Breast epithelium (tissue), 4 donors: Measurements from ENCODE around the gene BOK. TPM values are rescaled to one million over a fixed set of nuclear protein-coding genes. Genes with fewer than 3 reads are reported as not detected.

Experiments used
- DNase-seq, 2 donors: peaks; one replicate each; pipeline ENCODE4 v3.0.0-alpha.2; 2019; ENCODE audit warnings: low spot score in 2 of 2
- H3K27ac ChIP-seq, 2 donors: fragments of 200-600 bp; sonication (generic) in 1 of 2; one replicate each; pipeline ENCODE4 v1.5.1; 2016 to 2019; ENCODE audit warnings: mild to moderate bottlenecking in 1 of 2
- H3K27me3 ChIP-seq, 2 donors: fragments of 200-600 bp; sonication (generic) in 1 of 2; one replicate each; pipeline versions ENCODE4 v1.5.1 to v1.6.0; 2017 to 2019; ENCODE audit warnings: control low read depth in 1 of 2, mild to moderate bottlenecking in 1 of 2
- H3K36me3 ChIP-seq: fragments of 200-600 bp; one replicate; pipeline ENCODE4 v1.5.1; 2019
- H3K4me1 ChIP-seq, 2 donors: fragments of 200-600 bp; sonication (generic); one replicate each; pipeline ENCODE4 v1.5.1; 2016 to 2019; ENCODE audit warnings: control low read depth in 1 of 2
- H3K4me3 ChIP-seq, 3 donors: fragments of 200-600 bp; sonication (generic); 1 replicate in 2 of 3; 2 replicates in 1 of 3; pipeline ENCODE4 v1.5.1; 2016 to 2019; ENCODE audit warnings: mild to moderate bottlenecking in 3 of 3, moderate library complexity in 2 of 3
- H3K9me3 ChIP-seq, 2 donors: fragments of 200-600 bp; sonication (generic) in 1 of 2; one replicate each; pipeline ENCODE4 v1.5.1; 2016 to 2019; ENCODE audit warnings: control low read depth in 1 of 2
- POLR2A ChIP-seq: fragments of 450-650 bp; IDR thresholded peaks from one replicate; pipeline ENCODE4 v1.6.1; 2016; ENCODE audit warnings: antibody characterized with exemption, mild to moderate bottlenecking, moderate library complexity
- POLR2AphosphoS5 ChIP-seq, 3 donors: sonication (generic); formaldehyde crosslinking; IDR thresholded peaks; one replicate each; pipeline ENCODE4 v1.6.1; 2017; ENCODE audit warnings: antibody characterized with exemption in 3 of 3
- intact Hi-C: fragments of 100-400 bp; cut with DNase I; formaldehyde crosslinking; loops from one replicate; pipeline ENCODE4 v1.15.1; 2023; ENCODE audit warnings: low total_unique reads
- total RNA-seq, 3 donors: library from RNA; depleted of rRNA; stranded (reverse); fragments of >200 nt; gene quantifications; one replicate each; pipeline ENCODE4 v1.1.0, GENCODE V29; 2016
- TF ChIP-seq, protein P1 (sequence below), 3 donors: fragments of 450-650 bp; IDR thresholded peaks; one replicate each; pipeline ENCODE4 v1.5.1; 2016 to 2017; ENCODE audit warnings: antibody characterized with exemption in 3 of 3, mild to moderate bottlenecking in 3 of 3, moderate library complexity in 3 of 3

The BOK gene
- total RNA-seq, 3 donors from 2014 or later, result 32.2 to 77.6 (median 40.3) TPM

DNA sequence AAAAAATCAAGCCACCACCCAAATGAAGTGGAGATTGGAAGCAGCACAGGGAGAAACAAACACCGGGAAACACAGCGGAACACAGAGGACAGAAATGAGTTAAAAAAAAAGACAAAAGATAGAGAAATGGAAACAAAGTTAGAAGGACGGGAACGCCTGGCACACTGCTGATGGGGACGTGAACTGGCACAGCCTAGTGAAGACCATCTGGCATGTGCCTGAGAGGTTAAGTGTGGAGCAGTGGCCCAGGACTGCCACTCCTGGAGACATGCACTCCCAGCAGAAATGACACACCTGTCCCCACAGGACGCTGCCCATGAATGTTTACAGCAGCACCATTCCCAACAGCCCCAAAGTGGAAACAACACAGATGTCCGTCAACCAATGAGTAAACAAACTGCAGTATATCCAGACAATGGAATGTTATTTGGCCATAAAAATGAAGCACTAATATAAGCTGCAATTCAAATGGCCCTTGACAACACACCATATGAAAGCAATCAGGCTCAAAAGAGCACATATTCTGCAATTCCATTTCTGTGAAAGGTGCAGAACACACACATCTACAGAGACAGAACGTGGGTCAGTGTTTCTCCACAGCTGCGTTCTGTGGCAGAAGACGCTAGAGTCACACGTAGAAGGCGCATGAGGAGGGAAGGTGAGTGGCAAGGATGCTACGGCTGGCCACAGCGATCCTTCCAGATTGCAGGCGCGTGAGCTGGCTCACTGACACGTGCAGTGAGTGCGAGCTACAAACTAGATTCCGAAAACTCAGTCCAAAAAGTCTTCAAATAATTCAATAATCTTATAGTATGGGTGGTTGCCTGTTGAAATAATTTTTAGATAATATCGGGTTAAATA is 53.8 kb downstream of the BOK start:
- H3K4me1 ChIP-seq, result peaks cover 0 to 1% of the 10 kb centered on the region in 2 donors
- no peaks in the 10 kb centered on the region for H3K36me3 ChIP-seq
- H3K27ac ChIP-seq, result peak overlapping the region in 1 of 2 donors; percentile 25
- DNase-seq, result no peak
- intact Hi-C loops, result no loop called here
- no peaks in the 10 kb centered on the region for H3K9me3 ChIP-seq
- H3K27me3 ChIP-seq, result no peaks in the 10 kb centered on the region
- TF ChIP-seq POLR2AphosphoS5 (IDR thresholded peaks at IDR 0.05) (no peak), POLR2A (no peak)
- TF ChIP-seq, protein P1, sequence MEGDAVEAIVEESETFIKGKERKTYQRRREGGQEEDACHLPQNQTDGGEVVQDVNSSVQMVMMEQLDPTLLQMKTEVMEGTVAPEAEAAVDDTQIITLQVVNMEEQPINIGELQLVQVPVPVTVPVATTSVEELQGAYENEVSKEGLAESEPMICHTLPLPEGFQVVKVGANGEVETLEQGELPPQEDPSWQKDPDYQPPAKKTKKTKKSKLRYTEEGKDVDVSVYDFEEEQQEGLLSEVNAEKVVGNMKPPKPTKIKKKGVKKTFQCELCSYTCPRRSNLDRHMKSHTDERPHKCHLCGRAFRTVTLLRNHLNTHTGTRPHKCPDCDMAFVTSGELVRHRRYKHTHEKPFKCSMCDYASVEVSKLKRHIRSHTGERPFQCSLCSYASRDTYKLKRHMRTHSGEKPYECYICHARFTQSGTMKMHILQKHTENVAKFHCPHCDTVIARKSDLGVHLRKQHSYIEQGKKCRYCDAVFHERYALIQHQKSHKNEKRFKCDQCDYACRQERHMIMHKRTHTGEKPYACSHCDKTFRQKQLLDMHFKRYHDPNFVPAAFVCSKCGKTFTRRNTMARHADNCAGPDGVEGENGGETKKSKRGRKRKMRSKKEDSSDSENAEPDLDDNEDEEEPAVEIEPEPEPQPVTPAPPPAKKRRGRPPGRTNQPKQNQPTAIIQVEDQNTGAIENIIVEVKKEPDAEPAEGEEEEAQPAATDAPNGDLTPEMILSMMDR (IDR thresholded peaks at IDR 0.05), result no peak
- no peak overlapping the region for H3K4me3 ChIP-seq

DNA sequence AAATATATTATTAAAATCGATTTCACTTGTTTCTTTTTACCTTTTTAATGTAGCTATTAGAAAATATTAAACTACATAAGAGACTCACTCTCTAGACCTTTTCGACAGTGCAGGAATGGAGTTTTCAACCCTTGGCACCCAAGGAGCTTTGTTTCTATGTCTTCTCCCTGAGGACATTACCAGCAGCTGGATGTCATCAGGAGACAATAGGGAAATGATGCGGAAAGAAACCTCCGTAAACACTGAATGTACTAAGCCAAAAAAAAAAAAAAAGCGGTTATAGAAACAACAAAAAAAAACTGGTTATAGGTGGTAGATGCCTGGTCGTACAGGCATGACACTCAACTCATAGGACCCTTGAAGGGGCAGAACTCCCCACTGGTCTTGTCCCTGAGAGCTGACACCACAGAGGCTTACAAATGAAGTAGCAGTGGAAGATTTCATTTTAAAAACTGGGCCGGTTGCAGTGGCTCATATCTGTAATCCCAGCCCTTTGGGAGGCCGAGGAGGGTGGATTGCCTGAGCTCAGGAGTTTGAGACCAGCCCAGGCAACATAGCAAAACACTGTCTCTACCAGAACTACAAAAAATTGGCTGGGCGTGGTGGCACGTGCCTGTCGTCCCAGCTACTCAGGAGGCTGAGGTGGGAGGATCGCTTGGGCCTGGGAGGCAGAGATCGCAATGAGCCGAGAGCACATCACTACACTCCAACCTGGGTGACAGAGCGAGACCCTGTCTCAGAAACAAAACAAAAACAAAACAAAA is 54.7 kb downstream of the BOK start:
- no peak for DNase-seq
- TF ChIP-seq POLR2A (no peak), POLR2AphosphoS5 (IDR thresholded peaks at IDR 0.05) (no peak)
- TF ChIP-seq, protein P1 (IDR thresholded peaks at IDR 0.05), result no peak
- Histone ChIP-seq H3K4me3 (no peak overlapping the region), H3K27ac (peak overlapping the region; percentile 45 to 64), H3K4me1 (peaks cover 0 to 6% of the 10 kb centered on the region in 2 donors), H3K36me3 (no peaks in the 10 kb centered on the region), H3K9me3 (no peaks in the 10 kb centered on the region), H3K27me3 (no peaks in the 10 kb centered on the region)
- intact Hi-C loops, result no loop called here

DNA sequence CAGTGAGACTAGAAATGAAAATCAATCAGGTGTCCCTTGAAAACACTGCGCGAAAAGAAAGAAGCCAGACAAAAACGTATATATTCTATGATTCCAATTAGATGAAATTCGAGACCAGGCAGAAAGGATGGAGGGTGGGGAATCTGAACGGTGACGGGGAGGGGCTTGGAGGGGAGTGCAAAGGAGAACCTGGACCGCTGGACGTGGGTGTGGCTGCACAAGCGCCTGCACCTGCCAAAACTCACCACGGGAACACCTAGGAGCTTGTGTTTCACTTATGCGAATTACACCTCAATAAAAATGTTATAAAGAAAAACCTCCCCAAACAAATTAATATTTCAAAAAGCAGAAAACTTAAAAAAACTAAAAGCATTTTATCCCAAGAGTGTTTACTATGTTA is 56.5 kb downstream of the BOK start:
- Histone ChIP-seq H3K36me3 (no peaks in the 10 kb centered on the region), H3K27ac (no peak overlapping the region), H3K27me3 (no peaks in the 10 kb centered on the region), H3K9me3 (no peaks in the 10 kb centered on the region), H3K4me3 (no peak overlapping the region), H3K4me1 (peaks cover 0 to 6% of the 10 kb centered on the region in 2 donors)
- no peak for DNase-seq
- intact Hi-C loops, result no loop called here
- TF ChIP-seq POLR2A, result no peak
- TF ChIP-seq, protein P1 (IDR thresholded peaks at IDR 0.05), result no peak
- no peak for TF ChIP-seq POLR2AphosphoS5 (IDR thresholded peaks at IDR 0.05)

DNA sequence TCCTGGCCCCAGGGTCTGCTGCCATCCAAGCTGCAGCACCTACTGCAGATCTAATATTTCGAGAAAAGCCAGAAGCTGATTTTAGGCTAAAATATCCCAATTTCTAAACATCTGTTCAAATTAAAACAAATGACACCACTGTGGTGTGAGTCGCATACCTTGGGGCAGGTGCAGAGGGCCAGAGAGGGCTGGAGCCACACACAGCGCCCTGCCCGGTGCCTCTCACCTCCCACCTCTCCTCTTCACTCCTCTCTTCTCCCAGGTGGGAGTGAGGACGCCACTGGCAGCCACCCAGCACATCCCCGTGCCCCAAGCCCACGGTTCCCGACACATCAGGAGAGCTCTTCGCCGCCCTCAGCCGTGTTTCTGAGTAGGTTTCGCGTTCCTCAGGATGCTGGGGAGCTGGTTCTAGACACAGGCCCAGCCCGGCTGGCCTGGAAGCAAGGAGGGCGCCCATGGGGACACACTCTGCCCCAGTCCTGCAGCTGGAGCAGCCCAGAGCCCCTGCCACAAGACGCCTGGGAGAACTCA is 57.0 kb downstream of the BOK start:
- no peaks in the 10 kb centered on the region for H3K27me3 ChIP-seq
- H3K36me3 ChIP-seq, result no peaks in the 10 kb centered on the region
- peaks cover 0 to 6% of the 10 kb centered on the region in 2 donors for H3K4me1 ChIP-seq
- no peak for DNase-seq
- TF ChIP-seq POLR2A, result no peak
- no peak for TF ChIP-seq POLR2AphosphoS5 (IDR thresholded peaks at IDR 0.05)
- TF ChIP-seq, protein P1 (IDR thresholded peaks at IDR 0.05), result no peak
- intact Hi-C loops, result no loop called here
- H3K27ac ChIP-seq, result no peak overlapping the region
- no peak overlapping the region for H3K4me3 ChIP-seq
- H3K9me3 ChIP-seq, result no peaks in the 10 kb centered on the region
